ENCODE data around the gene PRXL2B.

Gene PRXL2B

DNA sequence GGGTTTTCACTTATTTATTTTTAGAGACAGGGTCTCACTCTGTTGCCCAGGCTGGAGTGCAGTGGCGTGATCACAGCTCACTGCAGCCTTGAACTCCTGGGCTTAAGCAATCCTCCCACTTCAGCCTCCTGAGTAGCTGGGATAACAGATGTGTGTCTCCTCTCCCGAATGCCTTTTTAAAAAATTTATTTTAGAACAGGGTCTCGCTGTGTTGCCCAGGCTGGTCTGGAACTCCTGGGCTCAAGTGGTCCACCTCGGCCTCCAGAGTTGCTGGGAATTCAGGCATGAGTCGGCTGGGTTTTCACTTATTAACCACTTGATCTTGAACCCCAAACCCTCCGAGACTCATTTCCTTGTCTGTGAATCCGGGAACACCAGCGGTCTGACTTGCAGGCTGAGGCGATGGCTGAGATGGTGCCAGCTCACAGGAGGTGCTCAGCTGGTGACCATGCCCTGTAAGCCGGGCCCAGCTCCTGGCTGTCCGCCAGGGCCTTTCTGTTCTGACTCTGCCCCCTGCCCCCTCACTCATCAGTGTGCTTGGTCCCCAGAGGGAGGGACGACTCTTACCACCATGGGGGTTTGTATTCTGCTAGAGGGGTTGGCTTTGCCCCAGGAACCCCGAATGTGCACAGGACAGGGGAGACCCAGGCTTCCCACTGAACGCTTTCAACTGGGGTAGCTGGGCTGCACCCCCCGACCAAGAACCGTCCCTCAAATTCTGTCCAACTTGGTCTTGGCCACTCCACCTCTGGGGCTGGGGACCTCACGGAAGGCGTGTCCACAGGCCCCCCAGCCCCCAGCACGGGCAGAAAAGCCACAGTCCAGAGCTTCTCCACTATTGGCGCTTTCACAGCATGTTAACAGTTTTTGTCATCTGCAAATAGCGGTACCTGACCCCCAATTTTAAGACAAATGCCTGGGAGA is 23.7 kb downstream of the PRXL2B start:
- Mint-ChIP-seq H3K27ac (no peak overlapping the region), H3K36me3 (ENCODE audit: low read depth) (no peaks in the 10 kb centered on the region), H3K4me3 (no peak overlapping the region), H3K9me3 (peaks cover 25% of the 10 kb centered on the region), H3K27me3 (ENCODE audit: low read depth, poor library complexity) (peaks cover 15% of the 10 kb centered on the region), H3K4me1 (no peaks in the 10 kb centered on the region)
- TF ChIP-seq, protein P1, sequence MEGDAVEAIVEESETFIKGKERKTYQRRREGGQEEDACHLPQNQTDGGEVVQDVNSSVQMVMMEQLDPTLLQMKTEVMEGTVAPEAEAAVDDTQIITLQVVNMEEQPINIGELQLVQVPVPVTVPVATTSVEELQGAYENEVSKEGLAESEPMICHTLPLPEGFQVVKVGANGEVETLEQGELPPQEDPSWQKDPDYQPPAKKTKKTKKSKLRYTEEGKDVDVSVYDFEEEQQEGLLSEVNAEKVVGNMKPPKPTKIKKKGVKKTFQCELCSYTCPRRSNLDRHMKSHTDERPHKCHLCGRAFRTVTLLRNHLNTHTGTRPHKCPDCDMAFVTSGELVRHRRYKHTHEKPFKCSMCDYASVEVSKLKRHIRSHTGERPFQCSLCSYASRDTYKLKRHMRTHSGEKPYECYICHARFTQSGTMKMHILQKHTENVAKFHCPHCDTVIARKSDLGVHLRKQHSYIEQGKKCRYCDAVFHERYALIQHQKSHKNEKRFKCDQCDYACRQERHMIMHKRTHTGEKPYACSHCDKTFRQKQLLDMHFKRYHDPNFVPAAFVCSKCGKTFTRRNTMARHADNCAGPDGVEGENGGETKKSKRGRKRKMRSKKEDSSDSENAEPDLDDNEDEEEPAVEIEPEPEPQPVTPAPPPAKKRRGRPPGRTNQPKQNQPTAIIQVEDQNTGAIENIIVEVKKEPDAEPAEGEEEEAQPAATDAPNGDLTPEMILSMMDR (IDR thresholded peaks at IDR 0.05), result no peak
- DNase-seq, result peak; percentile 2

DNA sequence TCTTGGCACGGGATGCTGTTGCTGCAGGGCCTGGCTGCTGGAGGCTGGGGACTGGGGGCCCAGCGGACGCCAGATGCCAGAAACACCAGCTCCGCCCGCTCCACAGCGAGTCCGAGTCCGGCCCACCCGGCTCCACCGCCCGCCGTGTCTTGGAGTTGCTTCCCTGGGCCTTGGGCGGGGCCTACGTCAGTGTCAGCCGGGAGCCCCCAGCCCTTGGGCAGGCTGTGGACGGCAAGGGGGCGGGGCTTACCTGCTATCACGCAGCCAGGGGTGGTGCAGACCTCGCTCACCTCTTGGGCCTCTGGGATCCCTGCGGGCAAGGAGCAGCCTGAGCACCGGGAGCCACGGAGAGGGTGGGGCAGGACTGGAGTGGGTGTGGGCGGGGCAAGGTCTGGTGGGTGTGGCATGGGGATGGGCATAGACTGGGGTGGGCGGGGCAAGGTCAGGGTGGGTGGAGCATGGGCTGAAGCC is 24.5 kb downstream of the PRXL2B start:
- no peaks in the 10 kb centered on the region for H3K4me1 Mint-ChIP-seq
- DNase-seq, result peak; percentile 86

DNA sequence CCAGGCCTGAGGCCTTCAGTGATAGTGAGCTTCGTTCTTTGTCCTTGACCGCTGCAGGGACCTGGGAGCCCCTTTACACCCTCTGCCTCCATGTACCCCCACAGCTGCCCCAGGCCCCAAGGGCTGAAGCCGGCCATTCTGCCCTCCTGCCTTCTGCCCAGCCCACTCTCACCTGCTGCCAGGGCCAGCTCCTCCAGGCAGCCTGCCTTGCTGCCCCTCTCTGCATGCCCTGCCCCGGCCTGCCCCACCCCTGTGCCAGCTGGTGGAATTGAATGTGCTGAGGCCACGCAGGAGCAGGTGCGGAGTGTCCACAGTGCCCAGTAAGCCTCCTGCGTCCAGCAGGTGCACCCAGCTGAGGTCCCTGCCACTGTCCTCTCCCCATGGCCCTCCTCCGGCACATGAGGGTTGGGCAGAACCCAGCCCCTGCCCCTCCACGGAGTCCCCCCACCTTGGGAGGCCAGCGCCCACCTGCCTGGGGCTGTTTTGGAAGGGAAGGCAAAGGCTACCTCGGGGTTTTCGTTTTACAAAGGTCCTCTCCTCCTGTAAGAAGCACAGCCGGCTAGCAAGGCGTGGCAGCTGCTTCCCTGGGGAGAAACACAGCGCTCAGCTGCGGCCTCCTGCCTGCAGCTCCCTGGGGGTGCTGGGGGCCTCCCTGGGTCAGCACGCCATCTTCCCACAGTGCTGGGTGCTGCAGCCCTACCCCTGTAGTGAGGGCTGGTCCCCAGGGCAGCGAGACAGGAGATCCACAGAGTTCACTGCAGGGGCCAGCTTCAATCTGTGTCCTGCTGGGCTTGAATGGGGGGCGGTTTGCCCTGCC is 25.3 kb downstream of the PRXL2B start:
- peaks cover 25% of the 10 kb centered on the region for H3K27me3 Mint-ChIP-seq (ENCODE audit: low read depth, poor library complexity)
- TF ChIP-seq, protein P1 (IDR thresholded peaks at IDR 0.05), result no peak
- H3K27ac Mint-ChIP-seq, result no peak overlapping the region
- H3K4me3 Mint-ChIP-seq, result no peak overlapping the region
- peaks cover 39% of the 10 kb centered on the region for H3K9me3 Mint-ChIP-seq
- no peaks in the 10 kb centered on the region for H3K36me3 Mint-ChIP-seq (ENCODE audit: low read depth)
- no peak for DNase-seq
- H3K4me1 Mint-ChIP-seq, result no peaks in the 10 kb centered on the region

More for the DNA sequence above, 24.5 kb downstream of the PRXL2B start:
- Mint-ChIP-seq H3K36me3 (ENCODE audit: low read depth) (no peaks in the 10 kb centered on the region), H3K9me3 (peaks cover 31% of the 10 kb centered on the region), H3K4me3 (no peak overlapping the region), H3K27ac (no peak overlapping the region), H3K27me3 (ENCODE audit: low read depth, poor library complexity) (peaks cover 18% of the 10 kb centered on the region)
- TF ChIP-seq, protein P1 (IDR thresholded peaks at IDR 0.05), result no peak

DNA sequence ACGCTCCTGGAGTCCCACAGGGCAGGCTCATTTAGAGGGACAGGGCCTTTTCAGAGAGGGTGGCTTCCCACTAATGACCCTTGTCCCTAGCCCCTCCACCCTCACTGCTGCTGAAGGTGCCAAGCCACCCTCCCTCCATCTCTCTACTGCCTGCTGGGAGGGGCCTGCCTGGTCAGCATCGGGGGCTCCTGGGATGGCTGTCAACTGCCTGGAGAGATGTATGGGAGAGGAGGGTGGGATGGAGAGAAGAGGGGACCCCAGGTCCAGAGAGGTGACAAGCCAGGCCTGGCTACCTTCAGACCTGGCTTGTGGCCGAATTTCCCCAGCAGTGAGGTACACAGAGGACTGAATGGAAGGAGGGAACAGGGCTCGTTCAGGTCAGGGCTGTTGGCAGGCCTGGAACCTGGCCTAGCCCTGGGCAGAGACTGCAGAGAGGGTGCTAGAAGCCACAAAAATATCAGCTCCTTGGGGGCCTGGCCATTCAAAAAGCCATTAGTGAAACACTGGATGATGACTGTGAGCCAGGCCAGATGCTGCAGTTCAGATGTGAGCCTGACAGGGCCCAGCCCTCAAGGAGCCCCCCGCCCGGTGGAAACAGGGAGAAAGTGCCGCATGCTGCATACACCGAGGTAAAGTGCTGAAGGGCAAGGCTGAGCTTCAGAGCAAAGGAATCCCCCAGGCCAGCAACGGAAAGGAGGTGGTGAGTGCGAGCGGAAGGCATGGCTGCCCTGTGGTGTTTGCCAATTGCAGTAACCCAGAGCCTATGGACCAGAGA is 26.2 kb downstream of the PRXL2B start:
- peaks cover 27% of the 10 kb centered on the region for H3K27me3 Mint-ChIP-seq (ENCODE audit: low read depth, poor library complexity)

DNA sequence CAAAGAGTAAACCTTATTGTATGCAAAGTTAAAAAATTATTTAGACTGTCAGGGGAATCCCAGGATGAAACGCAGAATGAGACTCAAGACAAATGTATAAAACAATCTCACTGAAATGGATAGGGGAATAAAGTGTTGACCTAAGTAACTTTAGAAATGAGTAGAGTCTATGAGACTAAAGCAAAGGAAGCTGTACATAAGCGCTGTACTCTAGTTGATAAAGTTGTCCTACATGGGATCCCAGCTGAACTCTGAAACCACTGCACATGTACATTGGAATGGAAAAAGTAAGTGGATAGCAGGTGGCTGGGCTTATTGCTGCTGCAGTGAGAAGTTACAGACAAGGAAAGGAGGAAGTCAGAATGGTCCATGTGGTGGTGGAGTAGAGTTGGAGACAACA is 27.6 kb downstream of the PRXL2B start:
- Mint-ChIP-seq H3K27ac (no peak overlapping the region), H3K27me3 (ENCODE audit: low read depth, poor library complexity) (peaks cover 33% of the 10 kb centered on the region), H3K9me3 (peaks cover 57% of the 10 kb centered on the region), H3K4me3 (no peak overlapping the region), H3K36me3 (ENCODE audit: low read depth) (no peaks in the 10 kb centered on the region), H3K4me1 (peaks cover 16% of the 10 kb centered on the region)
- TF ChIP-seq, protein P1 (IDR thresholded peaks at IDR 0.05), result no peak
- DNase-seq, result no peak

More for the DNA sequence above, 26.2 kb downstream of the PRXL2B start:
- Mint-ChIP-seq H3K4me3 (no peak overlapping the region), H3K9me3 (peaks cover 44% of the 10 kb centered on the region), H3K27ac (no peak overlapping the region), H3K36me3 (ENCODE audit: low read depth) (no peaks in the 10 kb centered on the region), H3K4me1 (peaks cover 3% of the 10 kb centered on the region)
- peak; percentile 3 for DNase-seq
- TF ChIP-seq, protein P1 (IDR thresholded peaks at IDR 0.05), result no peak
